ENCODE data around the gene RALGPS1. TPM values are rescaled to one million over a fixed set of nuclear protein-coding genes. Genes with fewer than 3 reads are reported as not detected.

RALGPS1 gene
- total RNA-seq, 2 donors from 2014 or later: 9.7 to 17.7 TPM

DNA sequence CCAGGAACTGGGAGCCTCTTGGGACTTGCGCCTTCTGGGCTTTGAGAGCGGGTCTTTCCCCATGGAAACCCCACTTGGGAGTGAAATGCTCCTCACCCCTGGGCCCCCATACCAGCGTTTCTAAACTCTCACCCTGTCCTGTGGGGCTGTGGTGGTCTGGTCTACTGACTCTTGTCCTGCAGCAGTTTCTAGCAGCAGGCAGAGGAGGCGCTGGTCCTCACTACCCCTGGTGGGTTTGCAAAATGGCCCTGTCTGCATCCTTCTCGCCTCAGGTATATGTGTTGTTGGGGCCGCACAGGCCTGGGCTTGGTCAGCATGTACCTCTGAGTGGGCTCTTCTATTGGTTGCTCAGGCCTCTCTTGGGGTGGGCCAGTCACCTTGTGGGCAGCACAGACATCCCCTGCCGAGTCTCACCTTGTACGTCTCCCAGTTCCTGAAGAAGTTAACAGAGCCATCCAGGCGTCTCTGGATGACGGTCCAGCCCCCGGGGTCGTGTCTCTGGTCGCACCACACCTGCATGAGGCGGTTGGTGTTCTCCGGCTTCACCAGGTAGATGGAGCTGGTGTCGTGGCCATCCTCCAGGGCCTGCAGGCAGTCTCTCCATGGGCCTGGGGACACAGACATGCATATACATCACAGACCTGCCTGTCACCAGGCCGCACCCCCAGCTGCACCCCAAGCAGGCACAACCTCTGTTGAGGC, 178.9 kb downstream of the RALGPS1 start:
- peaks cover 33% of the 10 kb centered on the region for H3K36me3 ChIP-seq
- no peak for DNase-seq (ENCODE audit: low spot score)
- H3K4me3 ChIP-seq: no peak overlapping the region
- H3K9me3 ChIP-seq: no peaks in the 10 kb centered on the region
- peaks cover 0 to 29% of the 10 kb centered on the region in 2 donors for H3K4me1 ChIP-seq
- no peaks in the 10 kb centered on the region for H3K27me3 ChIP-seq
- no peak overlapping the region for H3K27ac ChIP-seq
- TF ChIP-seq, protein P1, sequence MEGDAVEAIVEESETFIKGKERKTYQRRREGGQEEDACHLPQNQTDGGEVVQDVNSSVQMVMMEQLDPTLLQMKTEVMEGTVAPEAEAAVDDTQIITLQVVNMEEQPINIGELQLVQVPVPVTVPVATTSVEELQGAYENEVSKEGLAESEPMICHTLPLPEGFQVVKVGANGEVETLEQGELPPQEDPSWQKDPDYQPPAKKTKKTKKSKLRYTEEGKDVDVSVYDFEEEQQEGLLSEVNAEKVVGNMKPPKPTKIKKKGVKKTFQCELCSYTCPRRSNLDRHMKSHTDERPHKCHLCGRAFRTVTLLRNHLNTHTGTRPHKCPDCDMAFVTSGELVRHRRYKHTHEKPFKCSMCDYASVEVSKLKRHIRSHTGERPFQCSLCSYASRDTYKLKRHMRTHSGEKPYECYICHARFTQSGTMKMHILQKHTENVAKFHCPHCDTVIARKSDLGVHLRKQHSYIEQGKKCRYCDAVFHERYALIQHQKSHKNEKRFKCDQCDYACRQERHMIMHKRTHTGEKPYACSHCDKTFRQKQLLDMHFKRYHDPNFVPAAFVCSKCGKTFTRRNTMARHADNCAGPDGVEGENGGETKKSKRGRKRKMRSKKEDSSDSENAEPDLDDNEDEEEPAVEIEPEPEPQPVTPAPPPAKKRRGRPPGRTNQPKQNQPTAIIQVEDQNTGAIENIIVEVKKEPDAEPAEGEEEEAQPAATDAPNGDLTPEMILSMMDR (IDR thresholded peaks at IDR 0.05): no peak

GRCh38 chr9:127095411-127095810, 180.8 kb downstream of the RALGPS1 start:
- Histone ChIP-seq H3K9me3 (no peaks in the 10 kb centered on the region), H3K4me3 (no peak overlapping the region), H3K36me3 (peaks cover 28% of the 10 kb centered on the region), H3K4me1 (peaks cover 0 to 36% of the 10 kb centered on the region in 2 donors), H3K27me3 (no peaks in the 10 kb centered on the region), H3K27ac (no peak overlapping the region)
- DNase-seq (ENCODE audit: low spot score): no peak
- TF ChIP-seq, protein P1 (IDR thresholded peaks at IDR 0.05): no peak

DNA sequence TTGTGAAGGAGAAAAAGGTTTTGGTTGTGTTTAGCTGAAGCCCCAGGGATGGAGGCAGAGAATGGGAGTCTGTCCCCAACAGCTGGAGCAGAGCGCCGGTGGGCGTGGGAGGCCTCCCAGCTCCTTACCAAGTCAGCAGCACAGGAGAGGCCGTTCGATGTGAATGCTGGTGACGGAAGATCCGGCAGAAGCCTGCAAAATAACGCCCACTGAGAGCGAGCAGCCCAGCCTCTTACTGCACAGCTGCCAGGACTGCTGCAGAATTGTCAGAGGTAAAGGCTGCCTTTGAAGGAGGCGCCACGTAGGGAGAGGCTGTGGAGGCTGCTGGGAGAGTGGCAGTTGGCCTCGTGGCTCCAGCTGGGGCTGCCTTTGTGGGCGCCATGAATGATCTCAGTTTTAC, 181.6 kb downstream of the RALGPS1 start:
- no peak for DNase-seq (ENCODE audit: low spot score)
- no peak overlapping the region for H3K4me3 ChIP-seq
- no peak overlapping the region for H3K27ac ChIP-seq
- no peaks in the 10 kb centered on the region for H3K27me3 ChIP-seq
- peaks cover 25% of the 10 kb centered on the region for H3K36me3 ChIP-seq
- H3K9me3 ChIP-seq: no peaks in the 10 kb centered on the region
- TF ChIP-seq, protein P1 (IDR thresholded peaks at IDR 0.05): no peak
- peaks cover 0 to 29% of the 10 kb centered on the region in 2 donors for H3K4me1 ChIP-seq

DNA sequence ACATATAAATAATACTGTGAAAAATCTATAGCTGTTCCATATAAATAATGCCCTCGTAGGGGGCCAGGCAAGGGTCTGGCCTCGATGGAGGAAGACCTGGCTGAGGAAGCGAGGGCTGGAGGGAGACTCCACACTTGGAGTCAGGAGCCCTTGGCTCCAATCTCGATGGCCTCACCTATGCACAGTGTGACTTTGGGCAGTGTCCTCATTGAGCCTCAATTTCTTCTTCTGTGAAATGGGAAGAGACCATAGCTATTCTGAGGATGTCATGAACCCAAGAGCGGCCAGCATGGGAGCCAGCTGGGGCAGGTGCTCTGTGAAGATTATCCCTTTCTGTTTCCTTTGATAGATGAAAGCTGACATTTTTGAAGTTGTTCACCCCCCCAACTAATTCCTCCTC, 183.1 kb downstream of the RALGPS1 start:
- no peak overlapping the region for H3K27ac ChIP-seq
- H3K9me3 ChIP-seq: no peaks in the 10 kb centered on the region
- DNase-seq (ENCODE audit: low spot score): no peak
- H3K4me1 ChIP-seq: peaks cover 0 to 26% of the 10 kb centered on the region in 2 donors
- no peak overlapping the region for H3K4me3 ChIP-seq
- H3K27me3 ChIP-seq: no peaks in the 10 kb centered on the region
- TF ChIP-seq, protein P1 (IDR thresholded peaks at IDR 0.05): no peak
- H3K36me3 ChIP-seq: peaks cover 10% of the 10 kb centered on the region

GRCh38 chr9:127098916-127099553, 184.5 kb downstream of the RALGPS1 start:
- H3K27ac ChIP-seq: peak overlapping the region; percentile 42 to 61
- no peak overlapping the region for H3K4me3 ChIP-seq
- TF ChIP-seq, protein P1 (IDR thresholded peaks at IDR 0.05): no peak
- H3K27me3 ChIP-seq: no peaks in the 10 kb centered on the region
- no peaks in the 10 kb centered on the region for H3K9me3 ChIP-seq
- no peaks in the 10 kb centered on the region for H3K36me3 ChIP-seq
- peaks cover 0 to 38% of the 10 kb centered on the region in 2 donors for H3K4me1 ChIP-seq
- DNase-seq (ENCODE audit: low spot score): no peak

Data from right atrium auricular region (tissue), 2 donors.